Stimulated activated naive CD4-positive, alpha-beta T cell treated with Interleukin-2 at 50 U/mL for 16 hours (primary cell): ENCODE data around the gene SLC6A17.

Experiments used
- DNase-seq: peaks from one replicate; lab custom pipeline; 2025; lab: John Stamatoyannopoulos, UW

Gene SLC6A17

DNA sequence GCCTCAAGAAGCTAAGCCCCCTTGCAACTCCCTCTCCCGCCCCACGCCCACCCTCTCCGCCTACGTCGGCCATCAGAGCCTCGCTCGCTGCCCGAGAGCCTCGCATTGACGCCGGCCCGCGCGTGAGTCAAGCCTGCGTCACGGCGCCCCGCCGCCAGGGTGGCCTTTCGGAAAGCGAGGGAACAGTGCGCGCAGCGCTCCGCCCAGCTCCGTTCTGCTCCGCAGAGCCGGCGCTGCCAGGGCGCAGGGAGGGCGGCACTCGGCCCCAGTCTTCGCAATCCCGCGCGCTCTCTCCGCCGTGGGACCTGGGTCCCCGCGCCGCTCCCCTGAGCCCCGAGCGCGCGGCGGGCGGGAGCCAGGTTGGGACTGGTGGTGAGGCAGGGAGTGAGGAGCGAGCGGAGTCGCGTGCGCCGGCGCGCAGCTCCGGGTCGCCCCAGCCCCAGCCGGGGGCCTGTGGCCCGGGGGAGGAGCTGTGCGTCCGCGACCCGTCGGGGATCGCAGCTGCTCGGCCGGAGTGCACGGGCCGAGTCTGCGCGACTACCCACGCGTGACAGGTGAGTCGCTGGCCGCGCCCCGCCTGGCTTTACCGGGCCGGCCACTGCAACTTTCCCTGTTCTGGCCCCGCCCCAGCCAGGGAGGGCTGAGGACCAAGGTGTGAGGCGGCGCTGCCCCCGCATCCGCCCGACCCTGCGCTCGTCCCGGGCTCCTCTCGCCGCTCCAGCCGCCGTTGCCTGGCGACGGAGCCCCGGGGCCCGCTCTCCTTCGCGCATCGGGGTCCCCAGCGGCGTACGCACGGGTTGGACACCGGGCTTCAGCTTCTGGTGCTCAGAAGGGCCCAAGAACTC is at the start of gene SLC6A17:
Gene SLC6A17 (plus strand): TSS at position 165 of the 845 bp plus-strand sequence. CDS start 16,436 bp downstream, outside the sequence.
- no peak for DNase-seq

- no peak for DNase-seq
These were observed 48.2 kb upstream of the SLC6A17 start for GRCh38 chr1:110102081-110102480.

DNA sequence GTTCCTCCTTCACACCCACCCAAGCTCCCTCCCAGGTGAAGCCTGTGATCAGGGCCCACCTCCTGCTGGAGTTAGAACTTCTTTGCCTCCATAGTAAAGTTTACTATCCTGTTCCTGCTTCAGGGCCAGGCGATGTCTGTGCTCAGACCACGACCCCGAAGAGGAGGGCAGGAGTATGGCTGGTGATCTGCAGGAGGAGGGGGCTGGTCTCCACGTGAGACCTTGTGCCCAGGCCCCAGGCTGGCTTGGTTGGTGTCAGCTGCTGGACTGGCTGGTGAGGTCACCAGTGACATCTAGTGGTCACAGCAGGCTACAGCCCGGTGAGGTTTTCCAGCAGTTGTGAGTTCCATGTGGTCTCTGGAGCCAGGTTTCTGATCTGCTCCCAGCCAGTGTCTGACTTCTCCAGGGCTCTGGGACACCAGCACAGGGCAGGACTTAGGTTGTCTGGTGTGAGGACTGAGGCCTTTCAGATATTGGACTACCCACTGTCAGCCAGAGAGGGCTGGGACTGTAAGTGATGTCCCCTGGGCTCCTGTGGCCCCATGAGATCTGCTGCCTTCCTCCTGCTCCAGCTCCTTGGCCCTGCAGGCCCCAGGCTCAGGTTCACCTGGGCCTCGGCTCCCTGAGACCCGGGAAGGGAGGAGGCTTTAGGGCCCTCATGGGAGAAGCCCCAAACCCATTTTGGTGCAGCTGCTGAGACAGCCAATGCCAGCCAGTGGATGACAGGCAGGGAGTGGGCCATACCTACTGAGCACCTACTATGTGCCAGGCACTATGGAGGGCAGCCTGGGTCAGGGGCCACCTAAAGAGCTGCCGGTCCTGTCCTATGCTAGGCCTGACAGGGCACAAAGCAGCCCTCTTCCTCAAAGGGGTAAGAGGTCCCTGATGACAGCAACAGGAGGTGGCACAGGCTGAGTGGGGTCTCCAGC is 44.0 kb upstream of the SLC6A17 start:
- peak; percentile 34 for DNase-seq

DNA sequence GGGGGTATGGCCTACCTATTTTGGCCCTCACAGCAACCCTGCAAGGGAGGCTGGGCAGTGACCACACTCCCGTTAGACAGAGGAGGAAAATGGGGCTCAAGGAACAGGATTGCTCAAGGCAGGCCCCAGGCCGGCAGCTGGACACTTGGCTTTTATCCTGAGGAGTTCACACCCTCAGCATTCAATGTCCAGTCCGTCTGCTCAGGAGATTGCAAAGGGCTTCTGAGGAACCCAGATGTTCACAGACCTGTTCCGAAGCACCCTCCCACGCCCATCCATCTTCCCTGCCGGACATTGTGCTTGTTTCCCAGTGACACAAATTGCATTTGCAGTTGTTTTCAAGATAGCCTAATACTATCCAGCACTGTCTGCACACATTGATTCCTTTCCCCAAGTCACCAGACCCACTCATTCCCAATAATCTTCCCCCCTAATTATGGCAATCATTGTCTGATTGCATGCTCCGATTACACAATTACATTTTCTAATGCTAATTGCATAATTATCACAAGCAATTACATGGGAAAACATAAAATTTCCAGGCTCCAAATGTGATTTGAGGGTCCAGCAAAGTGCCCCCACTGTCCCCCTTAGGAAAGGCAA is 42.3 kb upstream of the SLC6A17 start:
- no peak for DNase-seq

DNA sequence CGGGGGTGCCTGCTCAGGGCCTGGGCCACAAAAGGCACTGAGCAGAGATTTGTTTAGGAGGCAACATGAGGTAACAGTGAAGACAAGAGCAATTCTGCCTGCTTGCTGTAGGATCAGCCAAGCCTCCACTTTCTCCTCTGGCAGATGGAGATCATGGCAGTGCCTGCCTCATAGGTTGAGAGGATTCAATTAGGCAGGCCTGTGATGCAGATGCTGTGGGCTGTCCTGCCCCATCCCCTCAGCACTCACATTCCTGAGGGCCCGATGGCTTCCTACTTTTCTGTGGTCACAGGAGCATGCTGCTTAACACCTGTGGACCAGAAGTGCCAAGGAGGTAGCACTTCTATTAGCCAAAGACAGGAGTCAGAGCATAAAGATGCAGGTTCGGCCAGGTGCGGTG is 39.2 kb upstream of the SLC6A17 start:
- no peak for DNase-seq

- no peak for DNase-seq
These were observed 38.2 kb upstream of the SLC6A17 start, which contains the start of gene UBL4B for GRCh38 chr1:110112143-110112542. TSS of gene UBL4B (plus strand) at chr1:110112443. CDS start at chr1:110112535, 92 bp downstream.

DNA sequence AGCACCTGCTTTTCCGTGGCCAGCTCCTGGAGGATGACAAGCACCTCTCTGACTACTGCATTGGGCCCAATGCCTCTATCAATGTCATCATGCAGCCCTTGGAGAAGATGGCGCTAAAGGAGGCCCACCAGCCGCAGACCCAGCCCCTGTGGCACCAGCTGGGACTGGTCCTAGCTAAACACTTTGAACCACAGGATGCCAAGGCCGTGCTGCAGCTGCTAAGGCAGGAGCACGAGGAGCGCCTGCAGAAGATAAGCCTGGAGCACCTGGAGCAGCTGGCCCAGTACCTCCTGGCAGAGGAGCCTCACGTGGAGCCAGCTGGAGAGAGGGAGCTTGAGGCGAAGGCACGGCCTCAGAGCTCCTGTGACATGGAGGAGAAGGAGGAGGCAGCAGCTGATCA is 37.6 kb upstream of the SLC6A17 start:
- no peak for DNase-seq

GRCh38 chr1:110113551-110113950 is 36.7 kb upstream of the SLC6A17 start:
- DNase-seq: no peak

GRCh38 chr1:110114173-110114572 is 36.1 kb upstream of the SLC6A17 start:
- DNase-seq: no peak

- no peak for DNase-seq
These were observed 35.5 kb upstream of the SLC6A17 start for GRCh38 chr1:110114784-110115183.

- no peak for DNase-seq
These were observed 31.5 kb upstream of the SLC6A17 start for GRCh38 chr1:110118636-110119396.

DNA sequence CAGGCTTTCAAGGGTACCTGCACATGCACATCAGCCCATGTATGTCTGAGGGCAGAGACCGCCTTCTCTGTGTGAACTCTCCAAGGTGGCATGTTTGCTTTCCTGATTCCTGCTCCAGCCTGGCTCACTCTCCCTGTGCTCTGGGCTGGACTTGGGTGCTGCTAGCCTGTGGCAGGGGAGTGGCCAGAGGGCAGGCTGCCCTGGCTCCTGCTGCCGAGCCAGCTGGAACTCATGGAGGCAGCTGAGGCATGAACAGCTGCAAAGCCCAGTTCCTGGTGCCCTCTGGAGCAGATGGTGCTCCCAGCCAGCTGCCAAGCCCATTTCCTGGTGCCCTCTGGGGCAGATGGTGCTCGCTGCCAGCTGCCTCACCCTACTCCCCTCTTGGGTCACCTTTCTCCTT is 30.5 kb upstream of the SLC6A17 start:
- DNase-seq: no peak

DNA sequence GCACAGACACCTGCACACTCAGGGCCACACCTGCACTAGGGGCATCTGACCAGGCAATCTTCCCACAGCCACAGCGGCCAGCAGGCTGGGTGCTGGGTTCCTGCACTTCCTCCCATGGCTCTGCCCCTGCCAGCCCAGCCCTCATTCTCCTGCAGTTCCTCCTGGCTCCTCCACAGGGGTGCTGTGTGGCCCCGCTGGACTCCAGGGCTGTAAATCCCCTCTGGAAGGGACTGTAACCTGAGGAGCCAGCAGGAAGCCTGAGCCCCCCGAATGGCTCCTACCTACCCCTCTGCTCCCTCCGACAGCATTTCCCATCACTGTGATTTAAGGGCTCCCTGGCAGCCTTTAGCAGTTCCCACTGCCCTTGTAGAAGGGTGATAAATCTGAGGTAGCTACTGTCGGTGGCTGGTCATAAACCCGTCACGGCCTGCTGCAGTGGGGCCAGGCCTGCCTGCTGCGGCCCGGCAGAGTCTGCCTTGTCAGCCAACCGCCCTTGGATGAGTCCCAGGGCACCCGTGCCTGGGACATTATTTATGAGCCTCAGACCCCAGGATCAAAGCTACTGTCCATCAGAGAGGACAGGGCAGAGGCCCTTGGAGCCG is 29.2 kb upstream of the SLC6A17 start:
- DNase-seq: no peak

- no peak for DNase-seq
These were observed 27.1 kb upstream of the SLC6A17 start for GRCh38 chr1:110123224-110123623.

DNA sequence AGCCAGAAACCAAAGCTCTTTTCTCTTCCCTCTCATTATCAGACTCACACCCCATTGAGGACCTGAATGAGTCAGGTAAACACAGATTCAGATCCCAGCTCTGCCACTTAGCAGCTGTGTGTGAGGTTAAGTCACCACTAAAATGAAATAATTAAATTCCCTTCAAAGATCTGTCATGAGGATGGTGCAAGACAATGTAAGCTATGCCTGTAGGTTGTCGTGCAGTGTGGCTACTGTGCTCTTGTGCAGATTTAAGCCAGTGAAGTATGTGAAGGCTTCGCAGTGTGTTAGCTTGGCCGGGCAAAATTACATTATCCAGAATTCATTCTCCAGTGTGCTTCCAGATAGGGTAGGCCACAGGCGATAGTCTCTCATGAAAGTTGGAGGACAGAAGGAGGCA is 24.5 kb upstream of the SLC6A17 start:
- no peak for DNase-seq

GRCh38 chr1:110130113-110130591 is 20.1 kb upstream of the SLC6A17 start:
- DNase-seq: no peak

- no peak for DNase-seq
These were observed 19.3 kb upstream of the SLC6A17 start for GRCh38 chr1:110130989-110131388.

- no peak for DNase-seq
These were observed 17.6 kb upstream of the SLC6A17 start for GRCh38 chr1:110132682-110133081.

DNA sequence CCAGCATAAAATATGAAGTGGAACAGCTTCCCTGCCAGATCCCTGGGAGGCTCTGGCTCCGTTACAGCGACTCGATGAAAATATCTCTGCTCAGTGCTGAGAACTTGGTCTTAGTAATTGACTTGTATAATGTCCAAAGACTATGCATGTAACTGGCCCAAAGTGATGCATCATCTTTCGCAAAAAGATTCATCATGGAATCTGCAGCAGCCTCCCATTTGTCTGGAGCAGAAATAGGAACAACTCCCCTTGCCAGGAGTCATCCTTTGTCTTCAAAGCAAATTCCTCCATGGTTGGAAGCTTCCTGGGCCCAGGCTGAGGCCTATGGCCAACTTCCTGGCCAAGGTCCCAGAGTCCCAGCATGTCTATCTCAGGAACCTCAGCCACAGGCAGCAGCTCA is 16.9 kb upstream of the SLC6A17 start:
- no peak for DNase-seq

GRCh38 chr1:110134050-110134595 is 16.2 kb upstream of the SLC6A17 start:
- no peak for DNase-seq

GRCh38 chr1:110135246-110135645 is 15.0 kb upstream of the SLC6A17 start:
- DNase-seq: no peak
